Breast epithelium (tissue), 4 donors: ENCODE measurements around the gene GTF3C4. TPM values are rescaled to one million over a fixed set of nuclear protein-coding genes. Genes with fewer than 3 reads are reported as not detected.

ENCODE experiments used
- DNase-seq, 2 donors: peaks; one replicate each; pipeline ENCODE4 v3.0.0-alpha.2; 2019; ENCODE audit warnings: low spot score in 2 of 2
- H3K27ac ChIP-seq, 2 donors: fragments of 200-600 bp; sonication (generic) in 1 of 2; one replicate each; pipeline ENCODE4 v1.5.1; 2016 to 2019; ENCODE audit warnings: mild to moderate bottlenecking in 1 of 2
- H3K27me3 ChIP-seq, 2 donors: fragments of 200-600 bp; sonication (generic) in 1 of 2; one replicate each; pipeline versions ENCODE4 v1.5.1 to v1.6.0; 2017 to 2019; ENCODE audit warnings: control low read depth in 1 of 2, mild to moderate bottlenecking in 1 of 2
- H3K36me3 ChIP-seq: fragments of 200-600 bp; one replicate; pipeline ENCODE4 v1.5.1; 2019
- H3K4me1 ChIP-seq, 2 donors: fragments of 200-600 bp; sonication (generic); one replicate each; pipeline ENCODE4 v1.5.1; 2016 to 2019; ENCODE audit warnings: control low read depth in 1 of 2
- H3K4me3 ChIP-seq, 3 donors: fragments of 200-600 bp; sonication (generic); 1 replicate in 2 of 3; 2 replicates in 1 of 3; pipeline ENCODE4 v1.5.1; 2016 to 2019; ENCODE audit warnings: mild to moderate bottlenecking in 3 of 3, moderate library complexity in 2 of 3
- H3K9me3 ChIP-seq, 2 donors: fragments of 200-600 bp; sonication (generic) in 1 of 2; one replicate each; pipeline ENCODE4 v1.5.1; 2016 to 2019; ENCODE audit warnings: control low read depth in 1 of 2
- POLR2A ChIP-seq: fragments of 450-650 bp; IDR thresholded peaks from one replicate; pipeline ENCODE4 v1.6.1; 2016; ENCODE audit warnings: antibody characterized with exemption, mild to moderate bottlenecking, moderate library complexity
- POLR2AphosphoS5 ChIP-seq, 3 donors: sonication (generic); formaldehyde crosslinking; IDR thresholded peaks; one replicate each; pipeline ENCODE4 v1.6.1; 2017; ENCODE audit warnings: antibody characterized with exemption in 3 of 3
- intact Hi-C: fragments of 100-400 bp; cut with DNase I; formaldehyde crosslinking; loops from one replicate; pipeline ENCODE4 v1.15.1; 2023; ENCODE audit warnings: low total_unique reads
- total RNA-seq, 3 donors: library from RNA; depleted of rRNA; stranded (reverse); fragments of >200 nt; gene quantifications; one replicate each; pipeline ENCODE4 v1.1.0, GENCODE V29; 2016
- TF ChIP-seq, protein P1 (sequence below), 3 donors: fragments of 450-650 bp; IDR thresholded peaks; one replicate each; pipeline ENCODE4 v1.5.1; 2016 to 2017; ENCODE audit warnings: antibody characterized with exemption in 3 of 3, mild to moderate bottlenecking in 3 of 3, moderate library complexity in 3 of 3

The GTF3C4 gene
- total RNA-seq, 3 donors from 2014 or later, result 9.3 to 19.6 (median 13.4) TPM

DNA sequence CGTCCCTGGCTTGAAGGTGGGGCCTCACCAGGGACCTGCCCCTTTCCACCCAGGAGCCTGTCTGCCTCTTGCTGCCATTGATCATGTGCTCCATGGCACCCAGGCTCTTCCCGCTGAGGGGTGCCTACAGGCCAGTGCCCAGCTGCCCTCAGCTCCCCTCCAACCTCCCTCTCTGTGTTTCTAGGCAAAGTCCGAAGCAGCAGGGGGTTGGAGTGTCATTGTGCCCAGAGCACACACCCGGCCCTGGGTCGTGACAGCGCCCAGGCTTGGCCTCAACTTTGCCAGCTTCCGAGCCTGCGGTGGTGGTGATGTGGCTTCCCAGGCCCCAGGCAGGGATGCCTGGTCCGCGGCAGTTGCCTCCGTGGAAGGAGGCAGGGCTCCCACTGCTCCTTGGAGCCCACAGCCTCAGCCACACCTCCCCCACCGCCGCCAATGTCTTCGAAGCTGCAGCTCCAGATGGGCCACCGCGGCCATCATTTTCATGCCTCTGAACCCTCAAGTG is 52.4 kb downstream of the GTF3C4 start:
- H3K27me3 ChIP-seq, result no peaks in the 10 kb centered on the region
- H3K4me1 ChIP-seq, result no peaks in the 10 kb centered on the region
- intact Hi-C loops, result loop anchor here (2.0 kb wide), 1 partner anchor 46 kb away; no protein-coding TSS in a partner anchor
- H3K36me3 ChIP-seq, result no peaks in the 10 kb centered on the region
- H3K27ac ChIP-seq, result no peak overlapping the region
- no peak for TF ChIP-seq POLR2AphosphoS5 (IDR thresholded peaks at IDR 0.05)
- H3K9me3 ChIP-seq, result no peaks in the 10 kb centered on the region
- no peak overlapping the region for H3K4me3 ChIP-seq
- DNase-seq, result no peak

DNA sequence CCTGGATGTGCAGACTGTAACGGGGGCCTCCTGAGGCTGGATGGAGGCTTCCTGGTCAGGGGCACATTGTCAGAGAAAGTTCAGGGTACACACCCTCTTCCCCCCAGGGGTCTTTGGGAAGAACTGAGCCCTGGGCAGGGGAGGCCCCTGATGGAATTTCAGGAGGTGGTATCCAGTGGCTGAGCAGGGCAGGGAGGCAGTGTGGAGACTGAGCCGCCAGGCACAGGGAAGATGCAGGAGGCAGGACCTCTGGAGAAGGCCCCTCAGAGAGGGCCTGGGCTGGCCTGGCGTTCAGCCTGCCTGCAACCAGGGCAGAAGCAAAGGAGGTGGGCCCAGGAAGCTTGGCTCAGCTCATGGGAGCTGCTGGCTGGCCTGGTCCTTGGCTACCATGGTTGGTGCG is 53.5 kb downstream of the GTF3C4 start:
- Histone ChIP-seq H3K36me3 (no peaks in the 10 kb centered on the region), H3K9me3 (no peaks in the 10 kb centered on the region), H3K4me1 (no peaks in the 10 kb centered on the region), H3K27ac (no peak overlapping the region), H3K4me3 (no peak overlapping the region), H3K27me3 (no peaks in the 10 kb centered on the region)
- TF ChIP-seq POLR2AphosphoS5 (IDR thresholded peaks at IDR 0.05) (no peak), POLR2A (no peak)
- TF ChIP-seq, protein P1, sequence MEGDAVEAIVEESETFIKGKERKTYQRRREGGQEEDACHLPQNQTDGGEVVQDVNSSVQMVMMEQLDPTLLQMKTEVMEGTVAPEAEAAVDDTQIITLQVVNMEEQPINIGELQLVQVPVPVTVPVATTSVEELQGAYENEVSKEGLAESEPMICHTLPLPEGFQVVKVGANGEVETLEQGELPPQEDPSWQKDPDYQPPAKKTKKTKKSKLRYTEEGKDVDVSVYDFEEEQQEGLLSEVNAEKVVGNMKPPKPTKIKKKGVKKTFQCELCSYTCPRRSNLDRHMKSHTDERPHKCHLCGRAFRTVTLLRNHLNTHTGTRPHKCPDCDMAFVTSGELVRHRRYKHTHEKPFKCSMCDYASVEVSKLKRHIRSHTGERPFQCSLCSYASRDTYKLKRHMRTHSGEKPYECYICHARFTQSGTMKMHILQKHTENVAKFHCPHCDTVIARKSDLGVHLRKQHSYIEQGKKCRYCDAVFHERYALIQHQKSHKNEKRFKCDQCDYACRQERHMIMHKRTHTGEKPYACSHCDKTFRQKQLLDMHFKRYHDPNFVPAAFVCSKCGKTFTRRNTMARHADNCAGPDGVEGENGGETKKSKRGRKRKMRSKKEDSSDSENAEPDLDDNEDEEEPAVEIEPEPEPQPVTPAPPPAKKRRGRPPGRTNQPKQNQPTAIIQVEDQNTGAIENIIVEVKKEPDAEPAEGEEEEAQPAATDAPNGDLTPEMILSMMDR (IDR thresholded peaks at IDR 0.05), result no peak
- intact Hi-C loops, result loop anchor here (2.0 kb wide), 1 partner anchor 47 kb away; no protein-coding TSS in a partner anchor
- DNase-seq, result no peak

DNA sequence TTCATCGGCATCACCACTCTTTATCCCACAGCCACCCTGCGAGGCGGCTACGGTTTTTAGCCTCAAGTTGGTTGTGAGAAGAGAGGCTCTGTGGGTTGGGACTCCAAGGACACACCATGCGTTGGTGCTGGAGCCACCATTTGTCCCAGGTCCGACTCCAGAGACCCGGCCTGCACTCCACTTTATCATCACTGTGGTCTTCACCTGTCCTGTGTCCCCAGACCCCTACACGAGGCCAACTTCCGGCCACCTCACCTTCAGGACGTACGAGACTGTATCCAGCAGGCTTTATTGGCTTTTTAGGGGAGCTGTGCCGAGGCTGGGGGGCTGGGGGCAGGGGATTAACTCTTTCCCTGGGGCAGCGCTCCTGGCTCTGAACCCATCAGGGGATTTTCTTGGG is 55.0 kb downstream of the GTF3C4 start:
- DNase-seq, result no peak
- no peak overlapping the region for H3K27ac ChIP-seq
- H3K27me3 ChIP-seq, result no peaks in the 10 kb centered on the region
- H3K9me3 ChIP-seq, result no peaks in the 10 kb centered on the region
- H3K4me1 ChIP-seq, result no peaks in the 10 kb centered on the region
- intact Hi-C loops, result no loop called here
- TF ChIP-seq POLR2AphosphoS5 (IDR thresholded peaks at IDR 0.05) (no peak), POLR2A (no peak)
- TF ChIP-seq, protein P1 (IDR thresholded peaks at IDR 0.05), result no peak
- H3K36me3 ChIP-seq, result no peaks in the 10 kb centered on the region
- no peak overlapping the region for H3K4me3 ChIP-seq

DNA sequence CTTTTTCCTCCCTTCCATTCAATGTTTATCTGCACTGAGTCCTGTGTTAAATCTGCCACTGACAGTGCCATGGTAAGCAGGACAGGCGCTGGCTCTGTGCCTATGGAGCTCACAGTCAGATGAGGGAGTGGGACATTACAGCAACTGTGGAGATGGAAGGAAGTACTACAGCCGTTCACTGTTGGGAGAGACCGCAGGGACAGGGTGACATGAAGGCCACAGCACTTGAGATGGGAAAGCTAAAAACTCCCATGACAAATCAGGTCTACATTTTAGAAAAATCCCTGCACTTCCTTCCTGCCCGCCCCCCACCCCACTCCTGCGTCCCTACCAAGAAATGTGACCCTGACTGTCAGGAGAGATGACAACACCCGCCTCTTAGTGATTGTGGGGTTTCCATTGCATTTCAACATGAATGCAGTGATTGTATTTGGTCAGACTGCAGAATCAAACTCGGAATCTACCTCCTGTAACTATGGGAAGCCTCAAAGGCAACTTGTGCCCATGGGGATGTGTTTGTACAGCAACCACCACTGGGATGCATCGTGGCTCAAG is 56.4 kb downstream of the GTF3C4 start:
- no peak for DNase-seq
- TF ChIP-seq POLR2AphosphoS5 (IDR thresholded peaks at IDR 0.05), result no peak
- TF ChIP-seq POLR2A, result no peak
- TF ChIP-seq, protein P1 (IDR thresholded peaks at IDR 0.05), result no peak
- no peaks in the 10 kb centered on the region for H3K36me3 ChIP-seq
- H3K4me3 ChIP-seq, result no peak overlapping the region
- intact Hi-C loops, result no loop called here
- H3K27ac ChIP-seq, result no peak overlapping the region
- no peaks in the 10 kb centered on the region for H3K9me3 ChIP-seq
- no peaks in the 10 kb centered on the region for H3K27me3 ChIP-seq
- no peaks in the 10 kb centered on the region for H3K4me1 ChIP-seq

DNA sequence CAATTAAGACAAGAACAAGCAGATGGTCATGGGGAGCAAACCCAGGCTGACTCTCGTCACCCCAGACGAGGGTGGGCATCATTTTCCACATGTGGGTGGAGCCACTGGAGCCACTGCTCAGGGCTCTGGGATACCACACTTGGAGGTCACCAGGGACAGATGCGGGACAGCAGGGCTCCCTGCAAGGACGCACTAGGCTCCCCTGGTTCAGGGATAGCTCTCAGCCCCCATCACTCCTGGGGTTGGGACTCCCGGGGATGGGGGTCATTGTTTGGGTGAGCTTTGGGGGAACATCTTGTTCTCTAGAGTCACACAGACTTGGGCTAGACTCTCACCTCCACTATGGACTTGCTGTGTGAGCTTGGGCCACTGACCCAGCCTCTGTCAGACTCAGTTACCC is 57.8 kb downstream of the GTF3C4 start:
- Histone ChIP-seq H3K27me3 (no peaks in the 10 kb centered on the region), H3K9me3 (no peaks in the 10 kb centered on the region), H3K27ac (no peak overlapping the region), H3K36me3 (no peaks in the 10 kb centered on the region), H3K4me1 (no peaks in the 10 kb centered on the region), H3K4me3 (no peak overlapping the region)
- intact Hi-C loops, result no loop called here
- no peak for DNase-seq
- no peak for TF ChIP-seq POLR2A
- TF ChIP-seq POLR2AphosphoS5 (IDR thresholded peaks at IDR 0.05), result no peak
- TF ChIP-seq, protein P1 (IDR thresholded peaks at IDR 0.05), result no peak
